T-helper 9 cell (primary cell): ENCODE results near the gene KCNAB1.
"Not testable (repeated sequence)": the region's sequence is repeated elsewhere in the genome, so short reads cannot be mapped to it uniquely, and the experiment has no call there.

Experiments used
- DNase-seq: peaks from one replicate; pipeline ENCODE4 v3.0.0-alpha.2; 2020

The KCNAB1 gene

DNA sequence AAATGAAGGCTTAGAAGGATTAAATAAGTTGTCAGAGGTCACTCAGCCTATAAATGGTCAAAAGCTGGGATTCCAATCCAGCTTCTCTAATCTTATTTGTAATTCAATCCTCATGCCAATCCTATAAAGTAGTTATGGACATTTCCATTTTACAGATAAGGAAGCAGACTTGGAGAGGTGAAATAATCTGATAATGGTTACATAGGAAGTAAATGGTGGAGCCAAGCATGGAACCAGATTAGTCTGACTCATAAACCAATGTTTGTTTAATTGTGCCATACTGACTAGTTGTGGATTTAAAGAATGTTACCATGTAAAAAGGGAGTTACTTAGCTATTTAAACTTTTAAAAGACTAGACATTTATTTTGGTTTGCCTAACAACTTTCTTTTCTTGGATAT lies 59.7 kb downstream of the KCNAB1 start:
- DNase-seq, result no peak

GRCh38 chr3:156181509-156181908 lies 61.1 kb downstream of the KCNAB1 start:
- no peak for DNase-seq

GRCh38 chr3:156183396-156183795 lies 63.0 kb downstream of the KCNAB1 start:
- DNase-seq, result no peak

- no peak for DNase-seq
Measured at GRCh38 chr3:156184156-156184555, 63.8 kb downstream of the KCNAB1 start.

GRCh38 chr3:156187146-156187769 lies 66.9 kb downstream of the KCNAB1 start:
- DNase-seq, result no peak

DNA sequence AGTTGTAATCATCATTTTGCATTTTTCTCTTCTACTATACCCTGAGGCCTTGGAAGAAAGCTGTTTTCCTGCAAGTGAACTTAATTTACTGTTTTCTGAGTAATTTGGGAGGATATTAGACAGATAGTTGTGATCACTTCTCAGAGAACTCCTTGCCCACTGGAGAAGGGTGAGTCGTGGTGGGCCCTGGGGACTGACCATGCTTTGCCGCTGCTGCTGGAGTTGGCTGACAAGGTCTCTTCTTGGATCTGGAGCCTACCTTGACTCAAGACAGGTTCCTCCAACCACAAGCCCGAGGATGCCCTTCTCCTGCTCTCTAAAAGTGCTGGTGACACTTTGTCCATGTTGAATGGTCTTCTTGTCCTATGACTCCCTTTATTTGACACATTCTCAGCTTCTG lies 68.4 kb downstream of the KCNAB1 start:
- no peak for DNase-seq

- no peak for DNase-seq
Measured at GRCh38 chr3:156189927-156190326, 69.5 kb downstream of the KCNAB1 start.

- DNase-seq, result not testable (repeated sequence)
Measured at GRCh38 chr3:156194945-156195344, 74.6 kb downstream of the KCNAB1 start.

GRCh38 chr3:156197152-156197551 lies 76.8 kb downstream of the KCNAB1 start:
- DNase-seq, result not testable (repeated sequence)

- DNase-seq, result no peak
Measured at GRCh38 chr3:156201411-156202405, 81.3 kb downstream of the KCNAB1 start.

DNA sequence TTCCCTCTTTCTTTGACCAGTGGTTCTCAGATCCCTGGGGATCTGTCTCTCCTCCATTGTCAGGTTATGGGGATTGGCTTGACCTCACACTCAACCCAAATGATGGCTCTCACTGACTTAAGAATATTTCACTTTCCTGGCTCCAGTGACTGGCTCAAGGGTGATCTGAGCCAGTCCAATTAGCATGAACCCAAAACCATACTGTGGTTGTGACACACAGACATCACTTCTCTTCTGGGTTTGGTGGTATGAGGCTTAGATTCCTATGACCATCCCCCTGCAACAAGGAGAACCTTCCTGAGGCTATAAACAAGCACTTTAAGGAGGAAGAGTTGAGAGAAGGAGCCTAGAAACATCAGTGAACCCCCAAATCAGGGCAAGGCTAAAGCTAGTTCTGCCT lies 85.8 kb downstream of the KCNAB1 start:
- no peak for DNase-seq

- DNase-seq, result no peak
Measured at GRCh38 chr3:156207802-156208685, 87.7 kb downstream of the KCNAB1 start.

DNA sequence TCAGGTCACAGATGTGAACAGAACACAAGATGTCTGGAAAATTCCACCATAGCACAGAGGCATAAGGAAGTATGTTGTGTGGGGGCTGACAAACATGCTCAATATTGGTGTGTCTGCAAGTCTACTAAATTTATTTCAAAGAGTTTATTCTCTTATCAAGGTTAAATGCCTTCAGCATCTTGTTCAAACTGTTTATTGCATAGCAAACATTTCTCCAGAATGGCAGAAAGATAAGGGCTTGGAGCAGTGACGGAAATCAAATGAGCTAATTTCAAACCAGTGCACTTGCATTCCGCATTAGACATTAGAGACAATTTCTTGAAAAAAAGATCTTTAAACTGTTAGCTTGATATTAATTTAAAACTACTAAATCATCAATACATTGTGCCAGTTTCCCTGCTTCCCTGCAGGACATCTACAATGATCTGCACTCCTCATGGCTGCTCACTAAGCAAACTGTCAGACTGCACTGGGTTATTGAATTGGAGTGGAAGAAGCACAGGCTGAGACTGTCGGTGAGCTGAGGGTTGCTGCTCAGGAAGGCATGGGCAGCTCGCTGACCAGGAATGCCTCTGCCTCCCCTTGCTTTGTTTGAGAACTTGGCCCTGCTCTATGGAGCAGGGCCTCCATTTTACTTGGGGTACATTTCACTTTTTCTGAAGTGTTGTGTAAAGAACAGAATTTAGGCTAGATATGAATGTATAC lies 89.4 kb downstream of the KCNAB1 start:
- no peak for DNase-seq

- DNase-seq, result no peak
Measured at GRCh38 chr3:156211583-156211982, 91.2 kb downstream of the KCNAB1 start.

DNA sequence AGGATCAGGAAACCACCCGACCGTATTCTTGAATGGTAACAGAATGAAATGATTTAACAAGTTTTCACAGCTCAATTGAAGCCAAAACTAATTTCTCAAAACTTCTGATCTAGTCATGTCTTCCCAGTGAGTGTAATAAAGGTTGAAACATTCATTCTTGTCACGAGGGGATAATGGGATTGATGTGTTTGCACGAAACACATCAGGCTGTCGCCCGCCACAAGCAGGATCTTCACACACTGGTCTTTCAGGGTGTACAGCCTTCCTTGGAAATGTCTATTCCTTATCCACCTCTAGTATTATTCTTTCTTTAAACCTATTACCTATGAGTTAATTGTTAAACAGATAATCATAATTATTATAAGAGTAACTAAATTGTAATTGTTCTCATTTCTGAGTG lies 94.3 kb downstream of the KCNAB1 start:
- DNase-seq, result no peak

DNA sequence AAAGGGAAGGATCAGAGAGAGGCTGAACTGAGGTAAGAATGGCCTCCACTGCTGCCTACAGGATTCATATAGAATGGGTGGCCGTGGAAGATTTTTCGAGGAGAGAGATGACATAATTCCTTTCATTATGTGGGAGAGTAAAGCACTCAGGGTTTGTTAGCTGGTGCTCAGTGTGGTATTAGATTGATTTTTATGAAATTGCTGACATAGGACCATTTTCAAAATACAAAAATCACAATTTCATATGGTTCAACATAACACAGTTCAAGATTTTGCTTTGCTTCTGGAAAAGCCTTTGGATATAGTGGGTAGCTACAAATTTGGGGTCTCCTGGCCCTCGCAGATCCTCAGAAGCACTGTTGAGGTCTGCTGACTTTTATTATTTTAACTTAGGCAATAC lies 95.4 kb downstream of the KCNAB1 start:
- DNase-seq, result no peak

- no peak for DNase-seq
Measured at GRCh38 chr3:156216216-156216615, 95.8 kb downstream of the KCNAB1 start.

DNA sequence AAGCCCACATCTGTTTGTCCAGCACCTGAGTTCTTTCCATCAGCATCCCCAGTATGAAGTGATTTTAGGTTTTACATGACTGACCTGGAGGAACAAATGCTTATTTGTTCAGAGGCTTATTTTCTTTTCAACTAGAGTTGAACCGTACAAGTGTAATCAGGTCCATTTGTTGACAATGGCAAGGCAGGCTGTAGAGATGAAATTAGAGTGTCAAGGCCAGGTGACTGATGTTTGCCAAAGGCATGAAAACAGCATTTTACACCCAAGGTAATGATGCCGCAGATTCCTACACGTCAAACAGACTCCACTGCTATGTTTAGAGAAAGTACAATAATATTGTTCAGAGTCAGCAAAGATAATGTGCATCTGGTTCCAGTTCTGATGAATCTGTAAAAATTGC lies 96.5 kb downstream of the KCNAB1 start:
- DNase-seq, result no peak

DNA sequence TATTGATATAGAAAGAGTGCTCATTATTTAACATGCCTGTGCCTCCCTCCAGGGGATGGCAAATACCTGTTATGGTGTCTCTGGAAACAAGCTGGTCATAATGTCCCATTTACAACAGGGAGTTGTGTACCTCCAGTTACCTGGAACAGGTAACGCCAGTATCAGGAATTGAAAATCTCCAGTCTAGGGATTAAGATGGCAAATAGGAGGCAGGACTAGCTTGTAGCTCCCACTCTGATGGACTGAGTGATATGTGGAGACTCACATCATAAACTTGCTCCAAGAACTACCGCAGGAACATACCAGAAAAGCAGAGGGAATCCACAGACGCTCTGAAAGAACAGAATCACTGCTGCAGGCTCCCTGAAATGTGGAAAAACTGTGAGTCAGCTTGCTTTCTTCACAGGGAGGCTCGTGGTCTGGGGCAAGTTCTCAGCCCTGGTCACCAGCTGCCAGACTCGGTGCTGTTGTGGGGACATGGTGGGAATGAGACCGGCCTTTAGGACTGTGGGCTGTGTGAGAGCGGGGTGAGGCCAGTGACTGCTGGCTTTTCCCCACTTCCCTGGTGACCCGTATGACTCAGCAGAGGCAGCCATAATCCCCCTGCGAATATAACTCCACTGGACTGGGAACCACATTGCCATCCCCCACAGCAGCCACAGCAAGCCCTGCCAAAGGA lies 97.4 kb downstream of the KCNAB1 start:
- DNase-seq, result no peak

DNA sequence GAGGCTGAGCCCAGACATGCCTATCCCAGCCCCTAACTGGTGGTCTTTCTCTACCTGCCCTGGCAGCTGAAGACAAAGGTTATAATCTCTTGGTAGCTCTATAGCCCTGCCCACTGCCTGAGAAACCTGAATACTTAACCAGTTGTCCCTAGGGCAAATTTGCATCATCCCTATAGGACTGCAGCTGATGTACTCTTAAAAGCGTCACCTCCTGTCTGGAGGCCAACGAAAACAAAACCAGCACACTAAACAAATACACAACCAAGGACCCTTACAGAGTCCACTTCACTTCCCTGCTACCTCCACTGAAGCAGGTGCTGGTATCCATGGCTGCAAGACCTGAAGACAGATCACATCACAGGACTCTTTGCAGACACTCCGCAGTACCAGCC lies 98.0 kb downstream of the KCNAB1 start:
- DNase-seq, result no peak

GRCh38 chr3:156222381-156222780 lies 102.0 kb downstream of the KCNAB1 start:
- not testable (repeated sequence) for DNase-seq

GRCh38 chr3:156224046-156224445 lies 103.7 kb downstream of the KCNAB1 start:
- DNase-seq, result not testable (repeated sequence)
